SH-SY5Y (cell line): Measurements from ENCODE around the gene SORCS3.

Experiments
- GATA2 ChIP-seq: IDR thresholded peaks from 2 replicates; pipeline ENCODE4 v1.6.1; 2011; ENCODE audit warnings: mild to moderate bottlenecking, low read depth, low read length
- GATA3 ChIP-seq: IDR thresholded peaks from 2 replicates; pipeline ENCODE4 v1.6.1; 2011; ENCODE audit warnings: low read depth, mild to moderate bottlenecking, low read length, moderate library complexity

DNA sequence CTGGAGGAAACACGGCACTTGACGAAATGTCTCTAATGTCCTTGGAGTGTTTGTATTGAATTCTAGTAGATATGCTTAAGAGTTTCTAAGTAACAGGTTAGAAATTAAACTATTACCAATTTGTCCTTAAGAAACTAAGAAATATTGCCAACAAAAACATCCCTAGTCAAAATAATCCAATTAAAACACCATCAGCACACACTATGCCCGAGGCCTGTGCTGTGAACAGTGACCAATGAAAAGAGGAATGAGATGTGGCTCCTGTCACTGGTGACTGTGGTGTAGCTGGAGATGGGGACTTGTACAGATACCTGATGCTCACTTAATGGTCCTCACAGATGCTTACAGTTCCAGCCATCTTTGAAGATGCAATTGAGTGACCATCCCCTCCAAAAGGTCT is 651.1 kb downstream of the SORCS3 start:
- no peak for TF ChIP-seq GATA3
- TF ChIP-seq GATA2: no peak
